HG02759 (cell line): ENCODE data around the gene RIMKLB.

Experiments used
- ATAC-seq: cut with Tn5 transposase; IDR thresholded peaks from one replicate; pipeline ENCODE4 v1.9.1; 2021; ENCODE audit warnings: mild to moderate bottlenecking, moderate library complexity; ENCODE audit not compliant: unreplicated experiment

Gene RIMKLB, protein sequence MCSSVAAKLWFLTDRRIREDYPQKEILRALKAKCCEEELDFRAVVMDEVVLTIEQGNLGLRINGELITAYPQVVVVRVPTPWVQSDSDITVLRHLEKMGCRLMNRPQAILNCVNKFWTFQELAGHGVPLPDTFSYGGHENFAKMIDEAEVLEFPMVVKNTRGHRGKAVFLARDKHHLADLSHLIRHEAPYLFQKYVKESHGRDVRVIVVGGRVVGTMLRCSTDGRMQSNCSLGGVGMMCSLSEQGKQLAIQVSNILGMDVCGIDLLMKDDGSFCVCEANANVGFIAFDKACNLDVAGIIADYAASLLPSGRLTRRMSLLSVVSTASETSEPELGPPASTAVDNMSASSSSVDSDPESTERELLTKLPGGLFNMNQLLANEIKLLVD

DNA sequence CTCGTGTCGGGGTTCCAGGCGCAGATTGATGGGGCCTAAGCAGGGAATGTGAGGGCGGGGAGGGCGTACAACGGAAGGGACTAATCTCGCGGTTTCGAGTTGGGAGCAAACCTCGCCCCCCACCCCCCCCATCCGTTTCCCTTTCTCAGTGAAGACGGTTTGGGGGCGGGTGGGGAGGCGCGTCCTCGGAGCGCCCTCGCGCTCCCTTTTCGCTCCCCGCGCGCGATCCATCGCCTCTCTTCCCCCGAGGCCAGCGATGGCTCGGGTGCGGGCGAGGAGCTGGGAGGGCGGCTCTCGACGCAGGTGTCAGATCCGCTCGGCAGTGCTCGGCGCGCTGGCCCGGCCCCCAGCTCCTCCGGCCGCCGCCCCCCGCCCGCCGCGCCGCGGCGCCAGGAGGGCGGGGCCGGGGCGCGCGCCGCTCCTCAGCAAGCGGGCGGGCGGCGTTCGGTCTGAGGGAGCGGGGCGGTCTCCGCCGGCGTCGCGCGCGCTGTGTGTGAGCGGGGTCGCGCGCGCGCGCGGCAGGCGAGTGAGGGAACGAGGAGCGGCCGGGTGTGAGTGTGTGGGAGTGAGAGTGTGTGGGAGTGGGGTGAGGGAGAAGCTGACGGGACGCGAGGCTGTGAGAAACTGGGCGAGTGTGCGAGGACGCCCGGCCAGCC is at the start of gene RIMKLB:
RIMKLB (plus strand) TSS at position 516 of the 656 bp plus-strand sequence. CDS start 15,876 bp downstream, outside the sequence.
- ATAC-seq = peak; percentile 89

DNA sequence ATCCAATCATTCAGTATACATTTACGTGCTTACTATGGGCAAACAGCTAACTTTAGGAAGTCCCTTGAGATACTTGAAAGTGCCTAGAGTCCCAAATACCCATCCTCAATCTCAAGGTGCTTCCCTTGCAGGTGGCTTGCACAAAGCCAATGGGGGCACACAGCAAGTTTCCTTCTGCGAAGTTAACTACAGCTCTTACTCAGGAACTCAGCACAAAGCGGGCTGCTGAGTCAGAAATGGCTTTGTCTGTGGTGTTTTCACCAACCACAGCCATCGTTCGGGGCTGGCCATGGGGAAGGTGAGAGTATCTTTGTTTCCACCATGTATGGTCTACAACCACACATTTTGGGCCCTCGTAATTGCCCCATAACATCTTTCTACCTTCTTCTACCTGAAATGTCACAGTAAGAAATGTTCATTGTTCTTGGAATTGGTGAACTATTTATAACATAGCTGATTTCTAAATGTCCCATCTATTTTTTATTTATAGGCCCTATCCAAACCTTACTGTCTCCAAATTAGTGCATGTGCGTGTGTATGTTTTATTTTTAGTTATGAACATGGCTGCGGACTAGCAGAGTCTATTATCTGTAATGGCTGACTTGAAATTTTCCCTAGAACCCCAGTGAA is 49.1 kb upstream of the RIMKLB start:
- peak; percentile 77 for ATAC-seq

DNA sequence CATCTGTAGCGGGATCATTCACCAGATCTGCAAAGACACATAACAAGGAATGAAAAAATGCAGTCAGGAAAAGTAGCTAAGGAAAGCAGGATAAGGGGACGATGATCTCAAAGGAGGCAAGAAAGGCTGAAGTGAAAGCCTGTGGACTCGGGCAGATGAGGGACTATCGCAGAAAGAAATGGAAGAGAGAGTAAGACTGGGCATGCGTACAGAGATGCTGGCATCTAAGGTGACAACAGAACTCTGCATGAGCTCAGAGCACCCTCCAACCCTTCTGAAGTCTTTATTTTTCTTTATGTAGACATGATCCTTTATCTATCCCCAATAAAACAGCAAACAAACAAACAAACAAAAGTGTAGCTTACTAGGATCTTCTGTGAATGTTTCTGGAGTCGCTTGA is 42.4 kb upstream of the RIMKLB start:
- ATAC-seq = no peak

DNA sequence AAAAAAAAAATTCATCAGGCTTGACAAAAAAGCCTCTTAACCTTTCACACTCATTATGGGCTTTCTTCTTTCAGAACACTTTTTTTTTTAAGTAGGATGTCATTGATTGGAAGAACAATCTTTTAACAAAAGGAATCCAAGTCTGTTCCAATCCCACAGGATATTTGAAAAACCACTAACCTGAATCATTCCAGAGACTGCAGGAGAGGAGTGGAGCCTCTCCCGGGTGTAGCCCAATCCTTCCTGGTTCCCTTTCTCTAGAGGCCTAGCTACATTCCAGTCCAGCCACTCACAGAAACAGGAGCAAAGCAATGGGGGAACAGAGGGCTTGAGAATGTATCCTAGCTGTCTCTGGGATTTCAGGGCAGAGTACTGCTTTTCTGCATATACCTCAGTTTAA is 39.4 kb upstream of the RIMKLB start:
- no peak for ATAC-seq

DNA sequence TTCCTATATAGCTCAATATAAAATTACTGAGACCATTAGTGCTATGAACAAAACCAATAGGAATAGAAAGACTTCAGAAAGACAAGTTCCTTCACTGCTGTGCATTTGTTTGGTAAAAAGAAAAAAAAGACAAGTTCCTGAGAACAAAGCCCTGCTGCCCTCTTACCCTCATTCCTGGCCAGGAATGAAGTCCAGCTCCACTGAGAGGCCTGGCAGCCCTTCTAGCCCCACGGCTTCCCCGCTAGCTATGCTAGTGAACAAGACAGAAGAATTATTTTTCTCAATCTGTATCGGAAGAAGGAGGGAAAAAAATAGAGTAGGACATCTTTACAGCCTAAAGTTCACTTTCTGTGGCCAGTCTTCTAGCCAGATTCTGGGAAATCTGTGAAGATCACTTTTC is 36.8 kb upstream of the RIMKLB start:
- no peak for ATAC-seq

GRCh38 chr12:8661751-8662150 is 36.0 kb upstream of the RIMKLB start:
- ATAC-seq = no peak

DNA sequence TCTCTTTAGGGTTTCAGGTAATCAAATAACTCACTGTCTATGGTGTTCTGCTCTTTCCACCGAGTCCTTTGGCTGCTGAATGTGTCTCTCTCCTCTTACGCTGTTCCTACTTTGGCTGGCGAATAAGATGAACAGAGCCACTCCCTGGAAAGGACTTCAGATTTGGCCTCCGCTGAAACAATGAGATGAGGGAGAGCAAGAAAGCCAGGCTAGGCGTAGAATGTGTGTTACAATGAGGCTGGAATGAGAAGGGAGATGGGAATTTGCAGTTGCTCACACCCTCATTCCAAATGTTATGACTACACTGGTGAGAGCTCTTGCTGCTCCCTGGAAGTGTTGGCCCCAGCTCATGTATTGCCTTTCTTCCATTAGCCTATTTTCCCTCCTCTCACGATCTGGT is 35.2 kb upstream of the RIMKLB start, which contains the start of gene MFAP5:
MFAP5 (minus strand) TSS at position 234 of the 400 bp plus-strand sequence. CDS start 722 bp downstream, outside the sequence.
- no peak for ATAC-seq

DNA sequence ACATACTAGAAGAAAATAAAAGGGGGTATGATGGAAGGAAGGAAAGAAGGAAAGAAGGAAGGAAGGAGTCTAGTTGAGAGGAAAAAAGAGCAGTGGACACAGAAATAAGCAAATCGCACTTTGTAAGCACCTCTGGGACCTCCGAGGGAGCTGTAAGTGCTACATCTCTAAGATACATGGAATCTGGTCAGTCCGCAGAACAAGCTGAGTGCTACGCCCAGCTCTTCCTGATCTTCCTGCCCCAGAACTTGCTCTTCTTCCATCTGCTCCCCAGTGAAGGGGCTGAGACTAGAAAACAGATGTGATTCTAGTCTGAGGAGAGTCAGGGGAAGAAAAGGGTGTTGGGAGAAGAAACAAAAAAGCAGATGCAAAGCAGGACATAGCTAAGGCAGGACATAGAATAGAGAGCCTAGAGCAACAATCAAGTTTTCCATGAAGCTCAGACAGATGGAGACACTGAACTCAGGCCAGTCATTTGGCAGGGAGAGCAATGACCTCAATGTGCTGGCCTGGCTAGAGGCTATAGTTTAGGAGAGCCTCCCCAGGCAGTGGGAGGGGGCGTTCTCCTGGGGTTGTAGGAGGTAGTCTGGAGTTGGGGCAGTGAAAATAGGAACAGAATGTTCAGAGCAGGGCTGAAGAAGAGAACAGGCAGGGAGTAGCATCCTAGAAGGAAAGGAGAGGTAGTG is 33.4 kb upstream of the RIMKLB start:
- ATAC-seq = no peak

DNA sequence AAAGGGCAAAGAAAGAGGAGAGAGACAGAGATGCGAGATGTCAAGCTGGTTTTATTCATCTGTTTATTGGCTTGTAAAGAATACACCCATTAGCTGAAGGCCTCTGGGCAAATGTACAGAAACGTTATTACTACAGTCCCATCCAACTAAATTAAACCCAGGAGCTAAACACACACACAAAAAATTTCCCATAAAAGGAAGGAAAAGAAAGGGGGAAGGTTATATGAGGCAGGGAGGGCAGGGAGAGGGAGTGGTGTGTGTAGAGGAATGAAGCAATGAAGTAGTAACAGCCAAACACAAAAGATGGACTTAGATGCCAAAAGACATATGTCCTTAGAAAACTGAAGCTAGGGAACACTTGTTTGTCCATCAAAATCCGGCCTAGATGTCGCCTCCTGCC is 32.0 kb upstream of the RIMKLB start:
- no peak for ATAC-seq

GRCh38 chr12:8667270-8667669 is 30.5 kb upstream of the RIMKLB start:
- no peak for ATAC-seq

DNA sequence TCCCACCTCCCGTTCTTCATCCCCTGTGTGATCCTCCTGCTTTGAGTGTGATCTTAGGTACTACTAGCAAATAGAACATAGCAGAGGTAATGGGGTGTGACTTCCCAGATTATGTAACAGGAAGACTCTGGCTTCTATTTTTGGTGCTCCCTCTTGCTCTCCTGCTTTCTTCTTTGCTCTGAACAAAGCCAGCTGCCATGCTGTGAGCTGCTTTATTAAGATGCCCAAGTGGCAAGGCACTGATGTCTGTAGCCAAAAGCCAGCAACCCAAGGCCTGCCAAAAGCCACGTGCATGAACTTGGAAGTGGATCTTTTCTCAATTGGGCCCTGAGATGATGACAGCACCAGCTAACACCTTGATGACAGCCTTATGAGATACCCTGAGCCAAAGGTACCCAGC is 29.4 kb upstream of the RIMKLB start:
- ATAC-seq = no peak

GRCh38 chr12:8672381-8672780 is 25.4 kb upstream of the RIMKLB start:
- no peak for ATAC-seq

DNA sequence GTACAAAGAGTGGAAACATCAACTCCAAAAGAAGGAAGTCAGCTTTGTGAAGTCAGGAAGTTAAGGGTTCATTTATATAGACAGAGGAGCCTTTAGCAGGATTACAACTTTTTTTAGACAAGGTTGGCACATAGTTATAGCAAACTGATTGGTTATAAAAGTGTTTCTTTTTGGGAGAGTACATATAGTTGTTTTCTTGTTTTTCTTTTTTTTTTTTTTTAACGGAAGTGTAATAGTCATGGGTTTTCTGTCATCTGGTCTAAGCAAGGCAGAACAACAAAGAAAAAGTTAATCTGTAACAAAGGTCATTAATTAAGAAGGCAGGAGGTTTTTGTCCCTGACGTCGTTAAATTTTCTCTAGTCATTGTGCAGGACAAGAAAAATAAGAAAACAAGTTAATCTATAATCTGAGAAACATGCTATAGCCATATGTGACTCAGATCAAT is 22.2 kb upstream of the RIMKLB start:
- peak; percentile 55 for ATAC-seq

GRCh38 chr12:8676651-8677050 is 21.1 kb upstream of the RIMKLB start:
- ATAC-seq = no peak

GRCh38 chr12:8677362-8677761 is 20.4 kb upstream of the RIMKLB start:
- no peak for ATAC-seq

GRCh38 chr12:8678661-8679111 is 19.1 kb upstream of the RIMKLB start:
- ATAC-seq = no peak

DNA sequence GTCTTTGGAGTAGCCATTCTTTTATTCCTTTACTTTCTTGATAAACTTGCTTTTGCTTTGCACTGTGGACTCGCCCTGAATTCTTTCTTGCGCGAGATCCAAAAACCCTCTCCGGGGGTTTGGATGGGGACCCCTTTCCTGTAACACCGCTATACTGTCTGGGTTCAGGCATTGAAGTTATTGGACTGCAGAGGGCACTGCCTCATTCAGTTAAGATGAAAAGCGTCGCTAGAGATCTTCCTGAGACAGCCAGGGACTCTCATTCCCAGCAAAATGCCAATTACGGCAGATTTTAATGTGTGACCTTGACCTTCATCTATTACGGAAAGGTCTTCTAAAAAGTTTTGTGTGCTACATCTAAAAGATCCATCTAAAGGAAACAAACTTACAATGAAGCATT is 17.3 kb upstream of the RIMKLB start:
- ATAC-seq = no peak

DNA sequence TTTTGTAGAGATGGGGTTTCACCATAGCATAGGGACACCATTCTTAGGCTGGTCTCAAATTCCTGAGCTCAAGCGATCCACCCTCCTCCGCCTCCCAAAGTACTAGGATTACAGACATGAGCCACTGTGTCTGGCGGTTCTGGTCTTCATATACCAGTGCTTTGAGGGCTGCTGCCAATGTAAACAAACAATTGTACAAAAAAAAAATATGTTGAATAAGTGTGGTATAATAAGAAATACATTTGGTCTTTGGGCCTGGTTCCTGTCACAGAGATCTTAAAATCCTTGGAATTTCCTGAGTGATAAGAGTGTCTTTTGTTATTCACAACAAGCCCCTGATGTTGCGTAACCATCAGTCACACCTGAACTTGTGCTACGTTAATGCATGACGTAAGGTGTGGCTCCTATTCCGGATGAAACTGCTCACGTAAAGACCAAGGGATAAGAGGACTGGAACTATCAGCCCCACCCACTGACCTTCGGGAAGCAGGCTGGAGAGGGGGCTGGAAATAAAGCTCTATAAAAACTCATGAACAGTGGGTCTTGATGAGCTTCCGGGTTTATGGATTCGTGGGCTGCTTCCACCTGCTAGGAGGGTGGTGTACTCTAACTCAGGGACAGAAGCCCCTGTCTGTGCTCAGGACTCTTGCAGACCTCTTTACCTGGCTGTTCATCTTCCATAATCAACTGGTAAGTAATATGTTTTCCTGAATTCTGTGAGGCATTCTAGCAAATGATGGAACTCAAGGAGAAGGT is 16.5 kb upstream of the RIMKLB start:
- ATAC-seq = no peak

DNA sequence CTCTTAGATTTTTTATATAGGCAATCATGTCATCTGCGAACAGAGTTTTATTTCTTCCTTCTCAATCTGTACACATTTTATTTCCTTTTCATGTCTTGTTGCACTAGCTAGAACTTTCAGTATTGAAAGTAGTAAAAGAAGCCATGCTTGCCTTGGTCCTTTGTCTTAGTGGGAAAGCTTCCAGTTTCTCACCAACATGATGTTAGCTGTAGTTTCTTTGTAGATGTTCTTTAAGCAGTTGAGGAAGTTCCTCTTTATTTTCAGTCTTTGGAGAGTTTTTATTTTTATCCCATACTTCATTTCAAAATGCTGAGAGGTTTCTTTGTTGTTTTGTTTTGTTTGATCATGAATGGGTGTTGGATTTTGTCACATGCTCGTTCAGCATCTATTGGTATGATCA is 12.7 kb upstream of the RIMKLB start:
- no peak for ATAC-seq

DNA sequence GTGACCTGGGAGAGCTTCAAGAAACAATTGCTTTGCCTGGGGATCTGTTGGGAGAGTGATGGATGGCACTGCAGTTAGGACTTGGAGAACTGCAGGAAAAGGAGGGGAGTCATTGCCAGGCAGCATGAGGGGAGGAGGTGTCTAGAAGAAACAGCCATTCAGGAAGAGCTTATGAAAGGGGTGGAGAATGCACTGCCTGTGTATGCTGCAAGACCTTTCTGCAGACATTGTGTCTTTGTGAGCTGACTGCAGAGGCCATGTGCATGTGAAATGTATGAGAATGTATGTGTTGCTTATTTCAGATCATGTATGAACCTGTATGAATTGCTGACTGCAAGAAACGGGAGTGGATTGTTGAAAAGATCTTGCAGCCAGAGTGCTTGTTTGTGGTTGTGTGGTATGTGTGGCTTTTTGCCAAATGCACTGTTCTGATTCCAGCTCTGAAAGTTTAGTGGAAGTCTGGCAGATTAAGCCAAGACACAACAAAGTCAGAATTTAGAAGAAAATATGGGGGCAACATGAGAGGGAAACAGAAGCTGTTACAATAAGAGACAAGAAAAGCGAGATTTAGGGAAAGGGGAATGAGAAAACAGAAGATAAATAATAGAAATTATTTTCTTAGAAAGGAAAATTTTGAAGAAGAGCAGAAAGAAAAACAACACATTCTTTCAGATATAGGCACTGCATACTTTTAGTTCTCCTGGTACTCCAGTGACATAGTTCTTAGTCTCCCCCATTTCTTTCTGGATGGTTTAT is 9.8 kb upstream of the RIMKLB start:
- no peak for ATAC-seq
